SK-N-SH treated with all-trans-retinoic acid at 6 μM for 48 hours (cell line): ENCODE results near the gene NPC1.
"Not testable (repeated sequence)": the region's sequence is repeated elsewhere in the genome, so short reads cannot be mapped to it uniquely, and the experiment has no call there.

Experiments used
- ATAC-seq: fragments of 200-7000 bp; cut with Tn5 transposase; 3 replicates; pipeline ENCODE4 v1.9.1; 2020; ENCODE audit warnings: mild to moderate bottlenecking, moderate library complexity
- ARNTL ChIP-seq: fragments of 450-650 bp; formaldehyde crosslinking; IDR thresholded peaks from 2 replicates; pipeline ENCODE4 v1.5.0; 2020; ENCODE audit warnings: low read depth, mild to moderate bottlenecking, moderate library complexity, borderline replicate concordance
- BACH2 ChIP-seq: fragments of 250-450 bp; sonication (Bioruptor Pico); IDR thresholded peaks from 2 replicates; pipeline ENCODE4 v1.9.0; 2021; ENCODE audit warnings: mild to moderate bottlenecking, borderline replicate concordance
- CSDC2 ChIP-seq: fragments of 250-450 bp; sonication (Bioruptor Pico); IDR thresholded peaks from 2 replicates; pipeline ENCODE4 v1.5.0; 2020; ENCODE audit warnings: mild to moderate bottlenecking, moderate library complexity
- ESRRG ChIP-seq: fragments of 250-450 bp; sonication (Bioruptor Pico); IDR thresholded peaks from 2 replicates; pipeline ENCODE4 v1.6.1; 2021; ENCODE audit warnings: mild to moderate bottlenecking
- GLIS3 ChIP-seq: fragments of 250-450 bp; sonication (Bioruptor Pico); IDR thresholded peaks from 2 replicates; pipeline ENCODE4 v1.5.0; 2020; ENCODE audit warnings: mild to moderate bottlenecking, moderate library complexity
- ISL1 ChIP-seq: fragments of 250-450 bp; sonication (Bioruptor Pico); IDR thresholded peaks from 2 replicates; pipeline ENCODE4 v2.1.2; 2022; ENCODE audit warnings: mild to moderate bottlenecking, moderate library complexity
- OSR1 ChIP-seq: fragments of 250-450 bp; sonication (Bioruptor Pico); IDR thresholded peaks from 2 replicates; pipeline ENCODE4 v1.8.0; 2022; ENCODE audit warnings: moderate library complexity, mild to moderate bottlenecking, inconsistent platforms
- PPARA ChIP-seq: fragments of 250-450 bp; sonication (Bioruptor Pico); IDR thresholded peaks from 2 replicates; pipeline ENCODE4 v1.5.0; 2020; ENCODE audit warnings: mild to moderate bottlenecking, borderline replicate concordance
- RARB ChIP-seq: fragments of 250-450 bp; sonication (Bioruptor Pico); IDR thresholded peaks from 2 replicates; pipeline ENCODE4 v1.8.0; 2021; ENCODE audit warnings: mild to moderate bottlenecking, moderate library complexity
- SNAI2 ChIP-seq: fragments of 250-450 bp; sonication (Bioruptor Pico); IDR thresholded peaks from 2 replicates; pipeline ENCODE4 v1.5.0; 2020; ENCODE audit warnings: mild to moderate bottlenecking, moderate library complexity
- TCF4 ChIP-seq: fragments of 250-450 bp; sonication (Bioruptor Pico); IDR thresholded peaks from 2 replicates; pipeline ENCODE4 v1.8.0; 2021; ENCODE audit warnings: mild to moderate bottlenecking, moderate library complexity, borderline replicate concordance
- TOX ChIP-seq: fragments of 250-450 bp; sonication (Bioruptor Pico); IDR thresholded peaks from 2 replicates; pipeline ENCODE4 v1.8.0; 2021; ENCODE audit warnings: mild to moderate bottlenecking, moderate library complexity, borderline replicate concordance
- ZC3H10 ChIP-seq: fragments of 250-450 bp; sonication (Bioruptor Pico); IDR thresholded peaks from 2 replicates; pipeline ENCODE4 v1.5.1; 2021; ENCODE audit warnings: mild to moderate bottlenecking, moderate library complexity
- ZFP3 ChIP-seq: fragments of 250-450 bp; sonication (Bioruptor Pico); IDR thresholded peaks from 2 replicates; pipeline ENCODE4 v1.5.0; 2020; ENCODE audit warnings: mild to moderate bottlenecking, moderate library complexity
- ZFP30 ChIP-seq: fragments of 450-650 bp; formaldehyde crosslinking; IDR thresholded peaks from 2 replicates; pipeline ENCODE4 v1.5.0; 2022; ENCODE audit warnings: mild to moderate bottlenecking, moderate library complexity
- ZNF565 ChIP-seq: fragments of 450-650 bp; formaldehyde crosslinking; conservative IDR thresholded peaks from 2 replicates; pipeline ENCODE4 v1.5.0; 2020; ENCODE audit warnings: low read depth, mild to moderate bottlenecking, moderate library complexity
- ZNF70 ChIP-seq: fragments of 450-650 bp; formaldehyde crosslinking; IDR thresholded peaks from 2 replicates; pipeline ENCODE4 v1.5.0; 2020; ENCODE audit warnings: mild to moderate bottlenecking, moderate library complexity
- ZNF8 ChIP-seq: fragments of 450-650 bp; formaldehyde crosslinking; IDR thresholded peaks from 2 replicates; pipeline ENCODE4 v1.5.0; 2020; ENCODE audit warnings: mild to moderate bottlenecking, moderate library complexity
- TF ChIP-seq, protein P1 (sequence below): fragments of 250-450 bp; sonication (Bioruptor Pico); IDR thresholded peaks from 2 replicates; pipeline ENCODE4 v1.8.0; 2021; ENCODE audit warnings: low read depth, mild to moderate bottlenecking, moderate library complexity, borderline replicate concordance
- TF ChIP-seq, protein P2 (sequence below): fragments of 250-450 bp; sonication (Bioruptor Pico); IDR thresholded peaks from 2 replicates; pipeline ENCODE4 v1.8.0; 2020; ENCODE audit warnings: mild to moderate bottlenecking, moderate library complexity, borderline replicate concordance
- TF ChIP-seq, protein P3 (sequence below): fragments of 250-450 bp; sonication (Bioruptor Pico); IDR thresholded peaks from 2 replicates; pipeline ENCODE4 v1.5.0; 2020; ENCODE audit warnings: mild to moderate bottlenecking, moderate library complexity
- TF ChIP-seq, protein P4 (sequence below): fragments of 250-450 bp; sonication (Bioruptor Pico); IDR thresholded peaks from 2 replicates; pipeline ENCODE4 v1.5.1; 2020; ENCODE audit warnings: low read depth, mild to moderate bottlenecking, moderate library complexity

The NPC1 gene

DNA sequence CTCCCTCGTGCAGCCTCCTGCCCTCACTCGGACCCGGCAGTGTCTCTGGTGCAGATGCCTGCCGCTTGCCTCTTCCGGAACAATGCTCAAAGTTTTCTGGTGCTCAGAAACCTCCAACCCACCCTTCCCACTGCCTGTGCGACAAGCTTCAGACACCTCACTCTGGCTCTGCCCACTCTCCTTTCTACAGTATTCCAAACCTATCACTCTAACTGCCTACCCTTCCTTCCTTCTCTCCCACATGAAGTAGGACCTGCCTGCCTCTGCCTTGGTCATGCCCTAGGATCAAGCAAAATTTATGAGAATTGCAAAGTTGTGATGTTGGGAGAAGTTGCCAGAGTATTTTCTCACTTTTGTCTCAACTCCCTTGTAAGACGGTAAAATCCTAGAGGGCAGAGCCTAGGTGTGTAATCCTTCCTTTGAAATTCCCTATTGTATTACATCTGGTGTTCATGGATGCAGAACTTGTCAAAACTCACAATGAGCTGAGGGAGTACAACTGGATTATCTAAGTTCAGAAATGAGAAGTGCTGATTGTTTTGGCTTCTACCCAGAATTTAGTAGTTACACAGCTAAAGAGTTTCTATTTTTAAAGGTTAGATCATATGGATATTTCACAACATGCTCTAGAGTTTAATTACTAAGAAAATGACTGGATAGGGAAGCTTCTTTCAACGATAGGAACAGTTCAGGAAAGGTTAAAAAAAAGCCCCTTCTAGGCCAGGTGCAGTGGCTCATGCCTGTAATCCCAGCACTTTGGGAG is 7.2 kb downstream of the NPC1 start:
- TF ChIP-seq, protein P1, sequence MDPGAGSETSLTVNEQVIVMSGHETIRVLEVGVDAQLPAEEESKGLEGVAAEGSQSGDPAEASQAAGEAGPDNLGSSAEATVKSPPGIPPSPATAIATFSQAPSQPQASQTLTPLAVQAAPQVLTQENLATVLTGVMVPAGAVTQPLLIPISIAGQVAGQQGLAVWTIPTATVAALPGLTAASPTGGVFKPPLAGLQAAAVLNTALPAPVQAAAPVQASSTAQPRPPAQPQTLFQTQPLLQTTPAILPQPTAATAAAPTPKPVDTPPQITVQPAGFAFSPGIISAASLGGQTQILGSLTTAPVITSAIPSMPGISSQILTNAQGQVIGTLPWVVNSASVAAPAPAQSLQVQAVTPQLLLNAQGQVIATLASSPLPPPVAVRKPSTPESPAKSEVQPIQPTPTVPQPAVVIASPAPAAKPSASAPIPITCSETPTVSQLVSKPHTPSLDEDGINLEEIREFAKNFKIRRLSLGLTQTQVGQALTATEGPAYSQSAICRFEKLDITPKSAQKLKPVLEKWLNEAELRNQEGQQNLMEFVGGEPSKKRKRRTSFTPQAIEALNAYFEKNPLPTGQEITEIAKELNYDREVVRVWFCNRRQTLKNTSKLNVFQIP (CRISPR knock-in tag), result no peak
- TF ChIP-seq, protein P2, sequence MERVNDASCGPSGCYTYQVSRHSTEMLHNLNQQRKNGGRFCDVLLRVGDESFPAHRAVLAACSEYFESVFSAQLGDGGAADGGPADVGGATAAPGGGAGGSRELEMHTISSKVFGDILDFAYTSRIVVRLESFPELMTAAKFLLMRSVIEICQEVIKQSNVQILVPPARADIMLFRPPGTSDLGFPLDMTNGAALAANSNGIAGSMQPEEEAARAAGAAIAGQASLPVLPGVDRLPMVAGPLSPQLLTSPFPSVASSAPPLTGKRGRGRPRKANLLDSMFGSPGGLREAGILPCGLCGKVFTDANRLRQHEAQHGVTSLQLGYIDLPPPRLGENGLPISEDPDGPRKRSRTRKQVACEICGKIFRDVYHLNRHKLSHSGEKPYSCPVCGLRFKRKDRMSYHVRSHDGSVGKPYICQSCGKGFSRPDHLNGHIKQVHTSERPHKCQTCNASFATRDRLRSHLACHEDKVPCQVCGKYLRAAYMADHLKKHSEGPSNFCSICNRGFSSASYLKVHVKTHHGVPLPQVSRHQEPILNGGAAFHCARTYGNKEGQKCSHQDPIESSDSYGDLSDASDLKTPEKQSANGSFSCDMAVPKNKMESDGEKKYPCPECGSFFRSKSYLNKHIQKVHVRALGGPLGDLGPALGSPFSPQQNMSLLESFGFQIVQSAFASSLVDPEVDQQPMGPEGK (CRISPR knock-in tag), result no peak
- TF ChIP-seq OSR1 (CRISPR knock-in tag), result no peak
- TF ChIP-seq, protein P3, sequence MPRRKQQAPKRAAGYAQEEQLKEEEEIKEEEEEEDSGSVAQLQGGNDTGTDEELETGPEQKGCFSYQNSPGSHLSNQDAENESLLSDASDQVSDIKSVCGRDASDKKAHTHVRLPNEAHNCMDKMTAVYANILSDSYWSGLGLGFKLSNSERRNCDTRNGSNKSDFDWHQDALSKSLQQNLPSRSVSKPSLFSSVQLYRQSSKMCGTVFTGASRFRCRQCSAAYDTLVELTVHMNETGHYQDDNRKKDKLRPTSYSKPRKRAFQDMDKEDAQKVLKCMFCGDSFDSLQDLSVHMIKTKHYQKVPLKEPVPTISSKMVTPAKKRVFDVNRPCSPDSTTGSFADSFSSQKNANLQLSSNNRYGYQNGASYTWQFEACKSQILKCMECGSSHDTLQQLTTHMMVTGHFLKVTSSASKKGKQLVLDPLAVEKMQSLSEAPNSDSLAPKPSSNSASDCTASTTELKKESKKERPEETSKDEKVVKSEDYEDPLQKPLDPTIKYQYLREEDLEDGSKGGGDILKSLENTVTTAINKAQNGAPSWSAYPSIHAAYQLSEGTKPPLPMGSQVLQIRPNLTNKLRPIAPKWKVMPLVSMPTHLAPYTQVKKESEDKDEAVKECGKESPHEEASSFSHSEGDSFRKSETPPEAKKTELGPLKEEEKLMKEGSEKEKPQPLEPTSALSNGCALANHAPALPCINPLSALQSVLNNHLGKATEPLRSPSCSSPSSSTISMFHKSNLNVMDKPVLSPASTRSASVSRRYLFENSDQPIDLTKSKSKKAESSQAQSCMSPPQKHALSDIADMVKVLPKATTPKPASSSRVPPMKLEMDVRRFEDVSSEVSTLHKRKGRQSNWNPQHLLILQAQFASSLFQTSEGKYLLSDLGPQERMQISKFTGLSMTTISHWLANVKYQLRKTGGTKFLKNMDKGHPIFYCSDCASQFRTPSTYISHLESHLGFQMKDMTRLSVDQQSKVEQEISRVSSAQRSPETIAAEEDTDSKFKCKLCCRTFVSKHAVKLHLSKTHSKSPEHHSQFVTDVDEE, result no peak
- TF ChIP-seq BACH2 (CRISPR knock-in tag), result no peak
- no peak for TF ChIP-seq RARB (CRISPR knock-in tag)
- no peak for TF ChIP-seq ZNF565
- TF ChIP-seq ISL1 (CRISPR knock-in tag), result no peak
- no peak for TF ChIP-seq ZFP3 (CRISPR knock-in tag)
- no peak for TF ChIP-seq SNAI2 (CRISPR knock-in tag)
- no peak for TF ChIP-seq ZC3H10 (CRISPR knock-in tag)
- no peak for TF ChIP-seq ARNTL (CRISPR knock-in tag)
- TF ChIP-seq TOX (CRISPR knock-in tag), result no peak
- TF ChIP-seq PPARA, result no peak
- no peak for TF ChIP-seq ZNF70 (CRISPR knock-in tag)
- TF ChIP-seq, protein P4, sequence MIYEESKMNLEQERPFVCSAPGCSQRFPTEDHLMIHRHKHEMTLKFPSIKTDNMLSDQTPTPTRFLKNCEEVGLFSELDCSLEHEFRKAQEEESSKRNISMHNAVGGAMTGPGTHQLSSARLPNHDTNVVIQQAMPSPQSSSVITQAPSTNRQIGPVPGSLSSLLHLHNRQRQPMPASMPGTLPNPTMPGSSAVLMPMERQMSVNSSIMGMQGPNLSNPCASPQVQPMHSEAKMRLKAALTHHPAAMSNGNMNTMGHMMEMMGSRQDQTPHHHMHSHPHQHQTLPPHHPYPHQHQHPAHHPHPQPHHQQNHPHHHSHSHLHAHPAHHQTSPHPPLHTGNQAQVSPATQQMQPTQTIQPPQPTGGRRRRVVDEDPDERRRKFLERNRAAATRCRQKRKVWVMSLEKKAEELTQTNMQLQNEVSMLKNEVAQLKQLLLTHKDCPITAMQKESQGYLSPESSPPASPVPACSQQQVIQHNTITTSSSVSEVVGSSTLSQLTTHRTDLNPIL (CRISPR knock-in tag), result no peak
- TF ChIP-seq TCF4 (CRISPR knock-in tag), result no peak
- no peak for TF ChIP-seq CSDC2 (CRISPR knock-in tag)
- no peak for TF ChIP-seq ZFP30 (CRISPR knock-in tag)
- TF ChIP-seq, all 23 proteins: peak for 0
- no peak for ATAC-seq

DNA sequence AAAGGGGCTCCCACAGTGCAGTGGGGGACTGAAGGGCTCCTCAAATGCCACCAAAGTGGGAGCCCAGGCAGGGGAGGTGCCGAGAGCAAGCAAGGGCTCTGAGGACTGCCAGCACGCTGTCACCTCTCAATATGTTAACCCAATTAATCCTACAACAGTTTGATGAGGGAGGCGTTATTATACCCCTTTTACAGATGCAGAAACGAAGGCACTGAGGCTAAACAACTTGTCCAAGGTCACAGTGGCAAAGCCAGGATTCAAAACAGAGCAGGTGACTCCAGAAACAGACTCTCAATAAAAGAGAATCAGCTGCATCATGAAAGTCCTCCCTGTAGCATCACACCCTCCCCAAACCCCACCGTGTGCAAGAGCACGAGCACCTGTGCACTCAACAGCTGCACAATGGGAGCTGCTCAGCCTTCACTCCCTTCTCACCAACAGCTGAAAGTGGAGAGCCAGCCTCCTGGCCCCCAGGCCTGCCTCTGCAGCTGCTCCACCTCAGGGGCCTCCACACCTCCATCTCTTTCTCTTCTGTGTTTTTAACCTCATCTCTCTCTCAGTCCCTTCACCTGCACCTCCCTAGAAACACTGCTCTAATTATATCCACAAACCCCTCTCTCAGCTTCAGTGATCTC is 8.1 kb downstream of the NPC1 start:
- ATAC-seq, result no peak
- TF ChIP-seq BACH2 (CRISPR knock-in tag) (no peak), GLIS3 (CRISPR knock-in tag) (no peak), ZNF70 (CRISPR knock-in tag) (no peak), CSDC2 (CRISPR knock-in tag) (no peak), ARNTL (CRISPR knock-in tag) (no peak), ZNF8 (no peak), ESRRG (no peak), TOX (CRISPR knock-in tag) (no peak), ZC3H10 (CRISPR knock-in tag) (no peak), ZNF565 (no peak)
- TF ChIP-seq, protein P4 (CRISPR knock-in tag), result no peak
- TF ChIP-seq, protein P3, result no peak

DNA sequence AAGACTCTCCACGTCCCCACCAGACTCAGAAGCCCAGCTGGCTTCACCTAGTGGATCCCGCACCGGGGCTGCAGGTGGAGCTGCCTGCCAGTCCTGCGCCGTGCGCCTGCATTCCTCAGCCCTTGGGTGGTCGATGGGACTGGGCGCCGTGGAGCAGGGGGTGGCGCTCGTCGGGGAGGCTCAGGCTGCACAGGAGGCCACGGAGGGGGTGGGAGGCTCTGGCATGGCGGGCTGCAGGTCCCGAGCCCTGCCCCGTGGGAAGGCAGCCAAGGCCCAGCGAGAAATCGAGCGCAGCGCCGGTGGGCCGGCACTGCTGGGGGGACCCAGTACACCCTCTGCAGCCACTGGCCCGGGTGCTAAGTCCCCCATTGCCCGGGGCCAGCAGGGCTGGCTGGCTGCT is 8.8 kb downstream of the NPC1 start:
- ATAC-seq, result not testable (repeated sequence)
